Brain microvascular endothelial cell (primary cell): Measurements from ENCODE around the gene CLDN7.

Experiments used
- DNase-seq: peaks from one replicate; pipeline ENCODE4 v3.0.0-alpha.2; 2020
- H3K27ac ChIP-seq: fragments of 250-450 bp; sonication (Bioruptor Pico); 2 replicates; pipeline ENCODE4 v1.5.1; 2020; ENCODE audit warnings: mild to moderate bottlenecking, moderate library complexity
- H3K27me3 ChIP-seq: fragments of 250-450 bp; sonication (Bioruptor Pico); replicated peaks from 2 replicates; pipeline ENCODE4 v1.5.1; 2020; ENCODE audit warnings: mild to moderate bottlenecking
- H3K36me3 ChIP-seq: fragments of 250-450 bp; sonication (Bioruptor Pico); replicated peaks from 2 replicates; pipeline ENCODE4 v1.5.1; 2020; ENCODE audit warnings: mild to moderate bottlenecking
- H3K4me3 ChIP-seq: 2 replicates; pipeline ENCODE4 v1.5.1; 2011; ENCODE audit warnings: low read depth, mild to moderate bottlenecking, control low read depth, low read length, moderate library complexity
- CTCF ChIP-seq: IDR thresholded peaks from 2 replicates; pipeline ENCODE4 v1.5.1; 2011; ENCODE audit warnings: low read depth, mild to moderate bottlenecking, moderate library complexity, low read length, control low read depth, inconsistent platforms; ENCODE audit errors: missing control alignments
- in situ Hi-C: cut with HindIII; loops from 2 replicates; pipeline ENCODE4 v1.10.0; 2017; ENCODE audit warnings: low sequenced_read_pairs, low pct_ligation_motif_present

The CLDN7 gene

GRCh38 chr17:7225711-7226331, 36.5 kb downstream of the CLDN7 start:
- in situ Hi-C loops: no loop called here
- no peak for TF ChIP-seq CTCF
- DNase-seq: no peak
- Histone ChIP-seq H3K36me3 (peaks cover 69% of the 10 kb centered on the region), H3K4me3 (no peak overlapping the region), H3K27me3 (no peaks in the 10 kb centered on the region), H3K27ac (no peak overlapping the region)

DNA sequence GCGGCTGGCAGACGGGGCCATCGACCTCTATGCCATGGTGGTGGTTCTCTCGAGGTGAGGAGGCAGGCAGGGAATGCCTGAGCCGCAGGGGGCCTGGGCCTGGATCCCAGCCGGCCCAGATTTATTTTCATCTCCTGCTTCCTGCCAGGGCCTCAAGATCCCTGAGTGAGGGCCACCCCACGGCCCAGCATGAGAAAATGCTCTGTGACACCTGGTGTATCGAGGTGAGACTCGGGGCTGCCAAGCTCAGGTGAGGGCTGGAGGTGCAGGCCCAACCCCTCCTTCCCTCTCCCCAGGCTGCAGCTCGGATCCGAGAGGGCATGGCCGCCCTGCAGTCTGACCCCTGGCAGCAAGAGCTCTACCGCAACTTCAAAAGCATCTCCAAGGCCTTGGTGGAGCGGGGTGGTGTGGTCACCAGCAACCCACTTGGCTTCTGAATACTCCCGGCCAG, 37.6 kb downstream of the CLDN7 start:
- no peak for TF ChIP-seq CTCF
- peaks cover 65% of the 10 kb centered on the region for H3K36me3 ChIP-seq
- no peak overlapping the region for H3K4me3 ChIP-seq
- DNase-seq: no peak
- H3K27me3 ChIP-seq: no peaks in the 10 kb centered on the region
- in situ Hi-C loops: no loop called here
- no peak overlapping the region for H3K27ac ChIP-seq

- TF ChIP-seq CTCF: no peak
- Histone ChIP-seq H3K36me3 (peaks cover 59% of the 10 kb centered on the region), H3K27me3 (no peaks in the 10 kb centered on the region), H3K27ac (no peak overlapping the region), H3K4me3 (no peak overlapping the region)
- in situ Hi-C loops: no loop called here
- no peak for DNase-seq
Measured at GRCh38 chr17:7224110-7224509, 38.2 kb downstream of the CLDN7 start.

GRCh38 chr17:7223375-7223774, 38.9 kb downstream of the CLDN7 start:
- no peak for TF ChIP-seq CTCF
- in situ Hi-C loops: no loop called here
- H3K36me3 ChIP-seq: peaks cover 54% of the 10 kb centered on the region

DNA sequence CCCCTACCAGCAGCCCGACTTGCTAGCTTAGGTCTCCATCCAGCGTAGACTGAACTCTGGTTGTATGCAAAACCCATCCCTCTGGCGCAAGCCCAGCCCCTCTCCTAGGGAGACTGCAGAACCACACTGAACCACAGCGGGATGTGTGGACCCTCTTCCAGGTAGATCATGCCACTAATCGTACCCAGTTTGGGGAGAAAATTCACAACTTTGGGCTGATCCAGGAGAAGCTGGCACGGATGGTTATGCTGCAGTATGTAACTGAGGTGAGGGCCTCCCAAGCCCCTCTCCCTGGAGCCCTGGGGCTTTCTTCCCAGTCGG, 39.3 kb downstream of the CLDN7 start:
- no peaks in the 10 kb centered on the region for H3K27me3 ChIP-seq
- H3K4me3 ChIP-seq: no peak overlapping the region
- TF ChIP-seq CTCF: no peak
- DNase-seq: no peak
- H3K36me3 ChIP-seq: peaks cover 54% of the 10 kb centered on the region
- in situ Hi-C loops: no loop called here
- no peak overlapping the region for H3K27ac ChIP-seq

More at GRCh38 chr17:7223375-7223774, 38.9 kb downstream of the CLDN7 start:
- Histone ChIP-seq H3K4me3 (no peak overlapping the region), H3K27ac (no peak overlapping the region), H3K27me3 (no peaks in the 10 kb centered on the region)
- no peak for DNase-seq

GRCh38 chr17:7222093-7222971, 39.9 kb downstream of the CLDN7 start:
- Histone ChIP-seq H3K4me3 (no peak overlapping the region), H3K36me3 (peaks cover 53% of the 10 kb centered on the region), H3K27me3 (no peaks in the 10 kb centered on the region), H3K27ac (no peak overlapping the region)
- no peak for DNase-seq
- no peak for TF ChIP-seq CTCF
- in situ Hi-C loops: no loop called here
